SU-DHL-6 (cell line): ENCODE results near the gene KRT39.

ENCODE experiments used
- H2AFZ ChIP-seq: fragments of 200-600 bp; sonication (generic); 2 replicates; pipeline ENCODE4 v1.6.1; 2014; ENCODE audit warnings: low read depth, mild to moderate bottlenecking, moderate library complexity, mixed read lengths, antibody characterized with exemption, low read length; ENCODE audit not compliant: severe bottlenecking
- H3F3A ChIP-seq: fragments of 200-600 bp; shearing (Covaris generic); 2 replicates; pipeline ENCODE4 v1.6.0; 2016; ENCODE audit warnings: antibody characterized with exemption, mild to moderate bottlenecking; ENCODE audit not compliant: insufficient read depth
- H3K27ac ChIP-seq: fragments of 200-600 bp; sonication (generic); 2 replicates; pipeline ENCODE4 v1.5.1; 2016; ENCODE audit warnings: low read depth, mild to moderate bottlenecking, low read length, moderate library complexity, mixed read lengths
- H3K27me3 ChIP-seq: fragments of 200-600 bp; sonication (generic), shearing (Covaris generic); 2 replicates; pipeline ENCODE4 v1.6.0; 2014; ENCODE audit warnings: mild to moderate bottlenecking, low read length
- H3K36me3 ChIP-seq: fragments of 200-600 bp; sonication (generic); 2 replicates; pipeline ENCODE4 v1.6.1; 2014; ENCODE audit warnings: mild to moderate bottlenecking, low read length, mixed read lengths
- H3K4me2 ChIP-seq: fragments of 300-600, 200-600 bp; shearing (Covaris generic), sonication (generic); 2 replicates; pipeline ENCODE4 v1.6.0; 2014; ENCODE audit warnings: low read length, low read depth, mild to moderate bottlenecking; ENCODE audit not compliant: poor library complexity, severe bottlenecking
- H3K4me3 ChIP-seq: fragments of 200-600 bp; sonication (generic); 2 replicates; pipeline ENCODE4 v1.5.1; 2014; ENCODE audit warnings: antibody characterized with exemption, low read length, mild to moderate bottlenecking, mixed read lengths; ENCODE audit not compliant: insufficient read depth, poor library complexity, severe bottlenecking
- H3K79me2 ChIP-seq: fragments of 200-600 bp; sonication (generic); 2 replicates; pipeline ENCODE4 v1.6.1; 2014; ENCODE audit warnings: mild to moderate bottlenecking, low read length, moderate library complexity; ENCODE audit not compliant: insufficient read depth
- H3K9ac ChIP-seq: fragments of 200-600 bp; sonication (generic); 2 replicates; pipeline ENCODE4 v1.7.0; 2014; ENCODE audit warnings: mild to moderate bottlenecking, low read length
- H3K9me2 ChIP-seq: fragments of 200-600 bp; sonication (generic); replicated peaks from 2 replicates; pipeline ENCODE4 v1.6.1; 2014; ENCODE audit warnings: low read length; ENCODE audit not compliant: insufficient read depth
- H3K9me3 ChIP-seq: fragments of 200-600 bp; sonication (generic); 2 replicates; pipeline ENCODE4 v1.6.1; 2014; ENCODE audit warnings: low read length, mixed read lengths; ENCODE audit not compliant: insufficient read depth
- H4K20me1 ChIP-seq: fragments of 200-600 bp; sonication (generic); 2 replicates; pipeline ENCODE4 v1.6.1; 2014; ENCODE audit warnings: low read depth, mild to moderate bottlenecking, antibody characterized with exemption, low read length, moderate library complexity, mixed read lengths
- CTCF ChIP-seq: fragments of 200-600 bp; sonication (generic); IDR thresholded peaks from one replicate; pipeline ENCODE4 v1.5.1; 2017; ENCODE audit warnings: antibody characterized with exemption, mild to moderate bottlenecking, low read length, moderate library complexity; ENCODE audit not compliant: insufficient read depth, poor library complexity, severe bottlenecking
- EZH2phosphoT487 ChIP-seq: fragments of 200-600 bp; sonication (generic), shearing (Covaris generic); conservative IDR thresholded peaks from 2 replicates; pipeline ENCODE4 v1.6.1; 2018; ENCODE audit warnings: mild to moderate bottlenecking, antibody characterized with exemption, low read length, moderate library complexity, mixed read lengths

Gene KRT39

GRCh38 chr17:40992666-40993065 is 25.9 kb upstream of the KRT39 start:
- Histone ChIP-seq H3K27ac (no peak overlapping the region), H3K4me2 (no peak overlapping the region), H3K9me2 (no peaks in the 10 kb centered on the region), H3K27me3 (no peaks in the 10 kb centered on the region), H3K9me3 (no peaks in the 10 kb centered on the region), H3F3A (no peaks in the 10 kb centered on the region), H3K4me3 (no peak overlapping the region), H3K9ac (no peak overlapping the region), H3K79me2 (no peaks in the 10 kb centered on the region), H3K36me3 (no peaks in the 10 kb centered on the region), H4K20me1 (no peaks in the 10 kb centered on the region), H2AFZ (no peak overlapping the region)
- no peak for TF ChIP-seq EZH2phosphoT487
- TF ChIP-seq CTCF: no peak

GRCh38 chr17:40986920-40987319 is 20.2 kb upstream of the KRT39 start:
- no peak overlapping the region for H3K4me3 ChIP-seq
- H3K9me2 ChIP-seq: no peaks in the 10 kb centered on the region
- no peak overlapping the region for H3K9ac ChIP-seq
- no peak overlapping the region for H3K27ac ChIP-seq
- TF ChIP-seq EZH2phosphoT487 (no peak), CTCF (no peak)
- H3K79me2 ChIP-seq: no peaks in the 10 kb centered on the region
- no peaks in the 10 kb centered on the region for H3K9me3 ChIP-seq
- no peaks in the 10 kb centered on the region for H4K20me1 ChIP-seq
- no peaks in the 10 kb centered on the region for H3K27me3 ChIP-seq
- H3K4me2 ChIP-seq: no peak overlapping the region
- no peaks in the 10 kb centered on the region for H3F3A ChIP-seq
- H3K36me3 ChIP-seq: no peaks in the 10 kb centered on the region
- H2AFZ ChIP-seq: no peak overlapping the region

- no peaks in the 10 kb centered on the region for H3F3A ChIP-seq
- H2AFZ ChIP-seq: no peak within 1 kb of the TSS
- no peaks in the 10 kb centered on the region for H3K9me2 ChIP-seq
- no peaks in the 10 kb centered on the region for H3K27me3 ChIP-seq
- H3K79me2 ChIP-seq: no peaks in the 10 kb centered on the region
- no peaks in the 10 kb centered on the region for H3K36me3 ChIP-seq
- no peaks in the 10 kb centered on the region for H3K9me3 ChIP-seq
- TF ChIP-seq CTCF (no peak), EZH2phosphoT487 (no peak)
- H4K20me1 ChIP-seq: no peaks in the 10 kb centered on the region
- no peak within 1 kb of the TSS for H3K4me2 ChIP-seq
- H3K4me3 ChIP-seq: no peak within 1 kb of the TSS
- no peak within 1 kb of the TSS for H3K27ac ChIP-seq
- H3K9ac ChIP-seq: no peak within 1 kb of the TSS
These were observed 17.5 kb upstream of the KRT39 start, which contains the start of gene KRT40 for GRCh38 chr17:40984226-40984625. Gene KRT40 (minus strand): TSS chr17:40984326. CDS start chr17:40984273, 53 bp downstream.

GRCh38 chr17:40981115-40981514 is 14.4 kb upstream of the KRT39 start:
- Histone ChIP-seq H3K9me3 (no peaks in the 10 kb centered on the region), H3K9ac (no peak overlapping the region), H3K4me3 (no peak overlapping the region), H3K36me3 (no peaks in the 10 kb centered on the region), H3K9me2 (no peaks in the 10 kb centered on the region), H3K4me2 (no peak overlapping the region), H3K27me3 (no peaks in the 10 kb centered on the region), H2AFZ (no peak overlapping the region), H3K79me2 (no peaks in the 10 kb centered on the region), H3K27ac (no peak overlapping the region), H3F3A (no peaks in the 10 kb centered on the region), H4K20me1 (no peaks in the 10 kb centered on the region)
- no peak for TF ChIP-seq CTCF
- no peak for TF ChIP-seq EZH2phosphoT487
